Loucy (cell line): ENCODE data around the gene COL25A1.

Source experiments
- H2AFZ ChIP-seq: fragments of 200-600 bp; sonication (generic); 2 replicates; pipeline ENCODE4 v1.6.0; 2016; ENCODE audit warnings: antibody characterized with exemption, mild to moderate bottlenecking, low read length, moderate library complexity
- H3F3A ChIP-seq: fragments of 200-600 bp; 2 replicates; pipeline ENCODE4 v1.6.0; 2016; ENCODE audit warnings: antibody characterized with exemption, low read depth, mild to moderate bottlenecking
- H3K27me3 ChIP-seq: fragments of 200-600 bp; sonication (generic); 2 replicates; pipeline ENCODE4 v1.6.1; 2014; ENCODE audit warnings: low read length, mild to moderate bottlenecking; ENCODE audit not compliant: insufficient read depth, poor library complexity, severe bottlenecking
- H3K36me3 ChIP-seq: fragments of 200-600 bp; sonication (generic); 2 replicates; pipeline ENCODE4 v1.6.1; 2016; ENCODE audit warnings: low read length; ENCODE audit not compliant: insufficient read depth
- H3K4me1 ChIP-seq: fragments of 200-600 bp; sonication (generic); 2 replicates; pipeline ENCODE4 v1.5.1; 2014; ENCODE audit warnings: low read length, mild to moderate bottlenecking; ENCODE audit not compliant: insufficient read depth, poor library complexity, severe bottlenecking
- H3K4me2 ChIP-seq: fragments of 200-600 bp; sonication (generic); 2 replicates; pipeline ENCODE4 v1.6.0; 2014; ENCODE audit warnings: antibody characterized with exemption, low read length, low read depth, mild to moderate bottlenecking; ENCODE audit not compliant: poor library complexity, severe bottlenecking
- H3K4me3 ChIP-seq: fragments of 200-600 bp; sonication (generic); 2 replicates; pipeline ENCODE4 v1.5.1; 2014; ENCODE audit warnings: low read length, mild to moderate bottlenecking, mixed read lengths; ENCODE audit not compliant: poor library complexity, severe bottlenecking
- H3K79me2 ChIP-seq: fragments of 200-600 bp; sonication (generic); 2 replicates; pipeline ENCODE4 v1.6.1; 2014; ENCODE audit warnings: low read length; ENCODE audit not compliant: insufficient read depth
- H3K9ac ChIP-seq: fragments of 200-600 bp; sonication (generic); 2 replicates; pipeline ENCODE4 v1.6.0; 2014; ENCODE audit warnings: mild to moderate bottlenecking, low read depth, low read length, moderate library complexity; ENCODE audit not compliant: poor library complexity, severe bottlenecking
- H3K9me2 ChIP-seq: fragments of 200-600 bp; sonication (generic); replicated peaks from 2 replicates; pipeline ENCODE4 v1.6.1; 2016; ENCODE audit warnings: low read depth, low read length, mixed read lengths
- H3K9me3 ChIP-seq: fragments of 200-600 bp; sonication (generic); 2 replicates; pipeline ENCODE4 v1.6.1; 2014; ENCODE audit warnings: mild to moderate bottlenecking, antibody characterized with exemption, low read length, low read depth; ENCODE audit not compliant: insufficient read depth
- H4K20me1 ChIP-seq: fragments of 200-600 bp; sonication (generic); 2 replicates; pipeline ENCODE4 v1.6.0; 2014; ENCODE audit warnings: antibody characterized with exemption, low read length, mild to moderate bottlenecking; ENCODE audit not compliant: insufficient read depth, poor library complexity, severe bottlenecking
- EZH2phosphoT487 ChIP-seq: fragments of 200-600 bp; IDR thresholded peaks from 2 replicates; pipeline ENCODE4 v1.6.1; 2018; ENCODE audit warnings: antibody characterized with exemption, mild to moderate bottlenecking, moderate library complexity, borderline replicate concordance
- TF ChIP-seq, protein P1 (sequence below): fragments of 200-600 bp; sonication (generic); conservative IDR thresholded peaks from 2 replicates; pipeline ENCODE4 v1.5.1; 2014; ENCODE audit warnings: mild to moderate bottlenecking, antibody characterized with exemption, low read length

The COL25A1 gene

DNA sequence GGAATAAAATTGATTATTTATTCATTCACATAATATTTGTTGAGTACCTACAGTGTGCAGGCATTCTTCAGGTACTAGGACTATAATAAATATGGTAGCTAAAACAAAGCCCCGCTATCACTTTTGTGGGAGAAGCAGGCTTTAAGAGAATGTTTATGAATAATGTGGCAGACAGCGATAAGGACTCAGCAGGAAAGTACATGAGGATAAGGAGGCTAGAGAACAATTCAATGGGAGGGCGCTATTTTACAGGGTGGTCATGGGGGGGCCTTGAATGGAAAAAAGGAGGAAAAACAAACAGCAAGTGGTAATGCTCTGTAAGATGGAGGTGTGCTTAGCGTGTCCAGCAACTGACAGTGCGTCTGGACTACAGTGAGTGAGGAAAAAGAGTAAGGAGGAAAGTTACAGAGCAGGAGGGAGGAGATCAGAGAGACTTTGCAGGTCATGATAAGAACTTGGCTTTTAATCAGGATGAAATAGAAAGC, 275.4 kb downstream of the COL25A1 start:
- TF ChIP-seq, protein P1, sequence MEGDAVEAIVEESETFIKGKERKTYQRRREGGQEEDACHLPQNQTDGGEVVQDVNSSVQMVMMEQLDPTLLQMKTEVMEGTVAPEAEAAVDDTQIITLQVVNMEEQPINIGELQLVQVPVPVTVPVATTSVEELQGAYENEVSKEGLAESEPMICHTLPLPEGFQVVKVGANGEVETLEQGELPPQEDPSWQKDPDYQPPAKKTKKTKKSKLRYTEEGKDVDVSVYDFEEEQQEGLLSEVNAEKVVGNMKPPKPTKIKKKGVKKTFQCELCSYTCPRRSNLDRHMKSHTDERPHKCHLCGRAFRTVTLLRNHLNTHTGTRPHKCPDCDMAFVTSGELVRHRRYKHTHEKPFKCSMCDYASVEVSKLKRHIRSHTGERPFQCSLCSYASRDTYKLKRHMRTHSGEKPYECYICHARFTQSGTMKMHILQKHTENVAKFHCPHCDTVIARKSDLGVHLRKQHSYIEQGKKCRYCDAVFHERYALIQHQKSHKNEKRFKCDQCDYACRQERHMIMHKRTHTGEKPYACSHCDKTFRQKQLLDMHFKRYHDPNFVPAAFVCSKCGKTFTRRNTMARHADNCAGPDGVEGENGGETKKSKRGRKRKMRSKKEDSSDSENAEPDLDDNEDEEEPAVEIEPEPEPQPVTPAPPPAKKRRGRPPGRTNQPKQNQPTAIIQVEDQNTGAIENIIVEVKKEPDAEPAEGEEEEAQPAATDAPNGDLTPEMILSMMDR = no peak
- no peak for TF ChIP-seq EZH2phosphoT487
- no peaks in the 10 kb centered on the region for H4K20me1 ChIP-seq
- H3K9ac ChIP-seq = no peak overlapping the region

DNA sequence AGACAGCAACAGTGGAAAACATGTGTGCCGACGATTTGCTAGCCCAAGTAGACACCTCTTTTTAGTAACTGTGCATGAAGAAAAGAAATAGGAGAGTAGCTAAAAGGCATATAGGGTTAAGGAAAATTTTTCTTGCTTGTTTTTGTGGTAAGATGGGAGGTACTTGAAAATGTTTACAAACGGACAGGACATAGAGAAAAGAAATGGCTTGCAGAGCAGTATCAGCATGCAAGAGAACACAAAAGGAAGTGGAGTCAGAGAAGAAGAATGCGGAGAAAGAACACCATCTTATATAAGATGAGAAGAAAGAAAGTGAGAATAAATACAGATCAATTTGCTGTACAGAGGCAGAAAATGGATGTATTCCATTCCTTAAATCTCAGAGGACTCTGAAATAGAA, 275.9 kb downstream of the COL25A1 start:
- Histone ChIP-seq H3K4me1 (no peaks in the 10 kb centered on the region), H3K27me3 (no peaks in the 10 kb centered on the region), H2AFZ (no peak overlapping the region), H3F3A (no peaks in the 10 kb centered on the region), H3K9me3 (peaks cover 5% of the 10 kb centered on the region; the same call in 1 of the 2 replicates), H3K4me3 (no peak overlapping the region), H3K4me2 (no peak overlapping the region), H4K20me1 (no peaks in the 10 kb centered on the region), H3K9me2 (no peaks in the 10 kb centered on the region), H3K9ac (no peak overlapping the region), H3K79me2 (no peaks in the 10 kb centered on the region), H3K36me3 (no peaks in the 10 kb centered on the region)
- TF ChIP-seq, protein P1 = no peak
- TF ChIP-seq EZH2phosphoT487 = no peak

More for the DNA sequence above, 275.4 kb downstream of the COL25A1 start:
- H2AFZ ChIP-seq = no peak overlapping the region
- H3K4me3 ChIP-seq = no peak overlapping the region
- no peaks in the 10 kb centered on the region for H3K9me2 ChIP-seq
- H3K4me1 ChIP-seq = no peaks in the 10 kb centered on the region
- no peaks in the 10 kb centered on the region for H3K79me2 ChIP-seq
- H3K36me3 ChIP-seq = no peaks in the 10 kb centered on the region
- H3K4me2 ChIP-seq = no peak overlapping the region
- H3F3A ChIP-seq = no peaks in the 10 kb centered on the region
- no peaks in the 10 kb centered on the region for H3K27me3 ChIP-seq
- peaks cover 4% of the 10 kb centered on the region; the same call in 1 of the 2 replicates for H3K9me3 ChIP-seq

DNA sequence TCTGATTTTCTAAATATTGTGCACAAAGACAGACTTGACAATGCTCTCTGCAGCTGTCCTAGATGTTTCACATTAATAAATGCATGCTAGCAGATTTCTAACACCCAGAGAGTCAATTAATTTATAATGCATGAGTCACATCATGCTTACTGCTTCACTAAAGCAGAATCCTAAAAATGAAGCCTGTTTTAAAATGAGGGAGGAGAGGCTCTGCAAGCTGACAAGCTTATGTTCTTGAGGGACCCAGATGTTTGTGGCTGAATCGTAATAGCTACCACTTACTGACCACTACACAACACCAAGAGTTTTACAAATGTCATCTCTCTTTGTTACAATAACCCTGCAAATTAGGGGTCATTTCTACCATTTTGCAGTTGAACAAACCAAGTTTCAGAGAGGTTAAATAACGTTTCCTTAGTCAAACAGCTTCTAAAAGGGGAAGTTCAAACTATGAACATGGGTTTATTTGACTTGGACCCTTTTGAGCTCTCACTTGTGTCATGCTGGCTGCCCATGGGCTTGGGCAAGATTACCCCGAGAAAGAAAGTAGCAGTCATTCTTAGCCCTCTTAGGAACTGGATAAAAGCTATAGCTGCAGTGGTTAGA, 276.9 kb downstream of the COL25A1 start:
- no peaks in the 10 kb centered on the region for H3K27me3 ChIP-seq
- H3K9me2 ChIP-seq = no peaks in the 10 kb centered on the region
- H3K9ac ChIP-seq = no peak overlapping the region
- H3K79me2 ChIP-seq = no peaks in the 10 kb centered on the region
- no peaks in the 10 kb centered on the region for H4K20me1 ChIP-seq
- H3F3A ChIP-seq = no peaks in the 10 kb centered on the region
- H3K36me3 ChIP-seq = no peaks in the 10 kb centered on the region
- peaks cover 5% of the 10 kb centered on the region; the same call in 1 of the 2 replicates for H3K9me3 ChIP-seq
- H2AFZ ChIP-seq = no peak overlapping the region
- TF ChIP-seq EZH2phosphoT487 = no peak
- TF ChIP-seq, protein P1 = no peak
- H3K4me3 ChIP-seq = no peak overlapping the region
- H3K4me2 ChIP-seq = no peak overlapping the region
- no peaks in the 10 kb centered on the region for H3K4me1 ChIP-seq
